HCT116 (cell line): Measurements from ENCODE around the gene ATG4C. TPM values are rescaled to one million over a fixed set of nuclear protein-coding genes. Genes with fewer than 3 reads are reported as not detected.

ENCODE experiments used
- ATAC-seq: fragments of 200-7000 bp; cut with Tn5 transposase; 2 replicates; pipeline ENCODE4 v1.9.1; 2020; ENCODE audit warnings: mild to moderate bottlenecking, moderate library complexity
- BruUV-seq: library from RNA; stranded (reverse); fragments of 400-500 nt; replicated peaks from 2 replicates; lab custom pipeline; 2021; lab: Mats Ljungman, UMichigan
- CTCF ChIA-PET: fragments of 300-600 bp; sonication (Branson Sonifier 250); formaldehyde crosslinking; loops from one replicate; lab custom pipeline; 2021; ENCODE audit warnings: antibody characterized with exemption; lab: Charles Lee
- POLR2A ChIA-PET: fragments of 300-600, 350-600 bp; sonication (Branson Sonifier 250); formaldehyde crosslinking; loops from one replicate; lab custom pipeline; 2021; ENCODE audit warnings: antibody characterized with exemption; lab: Charles Lee
- RAD21 ChIA-PET, 2 experiments: fragments of 300-600 bp; sonication (Branson Sonifier 250); formaldehyde crosslinking; loops; one replicate each; lab custom pipeline; 2023; ENCODE audit warnings: low total read pairs in 2 of 2; ENCODE audit not compliant: uncharacterized antibody in 2 of 2, unreplicated experiment in 2 of 2, low non-redundant PET in 1 of 2; lab: Charles Lee
- DNase-seq: peaks from one replicate; pipeline ENCODE4 v3.0.0-alpha.2; 2010; ENCODE audit warnings: low read depth, low spot score
- H2AFZ ChIP-seq: fragments of 200-600 bp; shearing (Covaris generic), sonication (generic); 2 replicates; pipeline ENCODE4 v1.6.1; 2017; ENCODE audit warnings: low read depth, mixed run types, mixed read lengths, antibody characterized with exemption, low read length; ENCODE audit not compliant: poor library complexity, severe bottlenecking
- H3K27ac ChIP-seq: 2 replicates; pipeline ENCODE4 v1.5.1; 2012; ENCODE audit warnings: low read depth, low read length
- H3K27me3 ChIP-seq: fragments of 200-600 bp; sonication (generic); 2 replicates; pipeline ENCODE4 v1.6.1; 2016; ENCODE audit warnings: mixed run types, low read length, mixed read lengths; ENCODE audit not compliant: insufficient read depth
- H3K36me3 ChIP-seq, 2 experiments: fragments of 200-500 bp in 1 of 2; fragments of 200-600 bp in 1 of 2; sonication (Bioruptor generic) in 1 of 2; sonication (generic) in 1 of 2; 2 replicates each; pipeline versions ENCODE4 v1.5.1 to v1.6.1; 2014 to 2016; ENCODE audit warnings: low read length in 2 of 2, inconsistent platforms in 1 of 2, mixed read lengths in 1 of 2, mixed run types in 1 of 2; ENCODE audit not compliant: insufficient read depth in 2 of 2, control insufficient read depth in 1 of 2
- H3K4me1 ChIP-seq, 2 experiments: fragments of 200-600 bp in 1 of 2; sonication (generic) in 1 of 2; 2 replicates each; pipeline versions ENCODE4 v1.5.1 to v1.6.1; 2012 to 2017; ENCODE audit warnings: low read length in 2 of 2, inconsistent platforms in 1 of 2, mild to moderate bottlenecking in 1 of 2, mixed read lengths in 1 of 2, mixed run types in 1 of 2, moderate library complexity in 1 of 2; ENCODE audit not compliant: insufficient read depth in 2 of 2, control insufficient read depth in 1 of 2
- H3K4me2 ChIP-seq: fragments of 200-600 bp; sonication (generic); 2 replicates; pipeline ENCODE4 v1.6.1; 2017; ENCODE audit warnings: mixed run types, low read length, mixed read lengths
- H3K4me3 ChIP-seq, 2 experiments: fragments of 200-600 bp in 1 of 2; sonication (generic) in 1 of 2; replicated peaks in 1 of 2; 2 replicates each; pipeline ENCODE4 v1.5.1; 2011 to 2016; ENCODE audit warnings: low read length in 2 of 2, control low read depth in 1 of 2, low read depth in 1 of 2, mild to moderate bottlenecking in 1 of 2, mixed read lengths in 1 of 2, mixed run types in 1 of 2
- H3K79me2 ChIP-seq: fragments of 200-600 bp; sonication (generic); 2 replicates; pipeline ENCODE4 v1.6.1; 2017; ENCODE audit warnings: mild to moderate bottlenecking, mixed run types, low read length, moderate library complexity, mixed read lengths; ENCODE audit not compliant: insufficient read depth
- H3K9ac ChIP-seq: fragments of 200-600 bp; sonication (generic); 2 replicates; pipeline ENCODE4 v1.6.1; 2016; ENCODE audit warnings: low read length, mixed read lengths
- H3K9me2 ChIP-seq: fragments of 200-600 bp; sonication (generic), shearing (Covaris generic); 2 replicates; pipeline ENCODE4 v1.6.1; 2017; ENCODE audit warnings: mixed run types, mild to moderate bottlenecking, moderate library complexity; ENCODE audit not compliant: insufficient read depth
- H3K9me3 ChIP-seq, 2 experiments: fragments of 200-500 bp in 1 of 2; fragments of 200-600 bp in 1 of 2; sonication (Bioruptor generic) in 1 of 2; sonication (generic) in 1 of 2; 2 replicates each; pipeline ENCODE4 v1.6.1; 2014 to 2017; ENCODE audit warnings: low read length in 2 of 2, mixed read lengths in 2 of 2, inconsistent platforms in 1 of 2, low read depth in 1 of 2, mild to moderate bottlenecking in 1 of 2, mixed run types in 1 of 2, moderate library complexity in 1 of 2; ENCODE audit not compliant: control insufficient read depth in 1 of 2, insufficient read depth in 1 of 2
- H4K20me1 ChIP-seq: fragments of 200-600 bp; sonication (generic), shearing (Covaris generic); 2 replicates; pipeline ENCODE4 v1.6.1; 2017; ENCODE audit warnings: mixed run types, mild to moderate bottlenecking, moderate library complexity; ENCODE audit not compliant: insufficient read depth
- ATF3 ChIP-seq: IDR thresholded peaks from 2 replicates; pipeline ENCODE4 v1.6.1; 2012
- CEBPB ChIP-seq: IDR thresholded peaks from 2 replicates; pipeline ENCODE4 v1.6.1; 2012; ENCODE audit warnings: low read depth
- ELF1 ChIP-seq: IDR thresholded peaks from 2 replicates; pipeline ENCODE4 v1.6.1; 2012; ENCODE audit warnings: low read depth, borderline replicate concordance
- EZH2 ChIP-seq: fragments of 200-600 bp; sonication (generic); IDR thresholded peaks from 2 replicates; pipeline ENCODE4 v1.6.1; 2017; ENCODE audit warnings: antibody characterized with exemption, mixed run types
- EZH2phosphoT487 ChIP-seq: fragments of 200-600 bp; IDR thresholded peaks from 2 replicates; pipeline ENCODE4 v1.6.1; 2018; ENCODE audit warnings: antibody characterized with exemption, borderline replicate concordance
- FOSL1 ChIP-seq: IDR thresholded peaks from 2 replicates; pipeline ENCODE4 v1.6.1; 2012; ENCODE audit warnings: low read depth
- JUND ChIP-seq: IDR thresholded peaks from 2 replicates; pipeline ENCODE4 v1.6.1; 2012
- POLR2A ChIP-seq: IDR thresholded peaks from 2 replicates; pipeline ENCODE4 v1.7.0; 2011; ENCODE audit warnings: borderline replicate concordance; ENCODE audit not compliant: insufficient read depth, insufficient read length; ENCODE audit errors: extremely low read depth
- POLR2AphosphoS5 ChIP-seq: IDR thresholded peaks from 2 replicates; pipeline ENCODE4 v1.6.1; 2011; ENCODE audit warnings: mild to moderate bottlenecking, low read depth, low read length, moderate library complexity
- RAD21 ChIP-seq: IDR thresholded peaks from 2 replicates; pipeline ENCODE4 v1.6.1; 2012; ENCODE audit warnings: low read depth, mild to moderate bottlenecking
- SIN3A ChIP-seq: IDR thresholded peaks from 2 replicates; pipeline ENCODE4 v1.6.1; 2012; ENCODE audit warnings: low read depth
- SRF ChIP-seq: IDR thresholded peaks from 2 replicates; pipeline ENCODE4 v1.6.1; 2012; ENCODE audit warnings: low read depth
- ZBTB33 ChIP-seq: IDR thresholded peaks from 2 replicates; pipeline ENCODE4 v1.6.1; 2011; ENCODE audit warnings: mild to moderate bottlenecking, low read length, moderate library complexity; ENCODE audit not compliant: insufficient replicate concordance; ENCODE audit errors: extremely low read depth
- ZFX ChIP-seq: fragments of 450-650 bp; IDR thresholded peaks from 2 replicates; pipeline ENCODE4 v1.6.1; 2017
- intact Hi-C: fragments of 100-400 bp; cut with micrococcal nuclease; formaldehyde crosslinking; loops from 2 replicates; pipeline ENCODE4 v1.10.0; 2022
- total RNA-seq: library from RNA; stranded (reverse); gene quantifications from one replicate; pipeline ENCODE4 v1.2.1, GENCODE V29; 2021; ENCODE audit not compliant: unreplicated experiment
- TF ChIP-seq, protein P1 (sequence below): IDR thresholded peaks from 2 replicates; pipeline ENCODE4 v1.6.1; 2012

ATG4C gene
- total RNA-seq, 1 experiment from 2014 or later, result 11.8 TPM

DNA sequence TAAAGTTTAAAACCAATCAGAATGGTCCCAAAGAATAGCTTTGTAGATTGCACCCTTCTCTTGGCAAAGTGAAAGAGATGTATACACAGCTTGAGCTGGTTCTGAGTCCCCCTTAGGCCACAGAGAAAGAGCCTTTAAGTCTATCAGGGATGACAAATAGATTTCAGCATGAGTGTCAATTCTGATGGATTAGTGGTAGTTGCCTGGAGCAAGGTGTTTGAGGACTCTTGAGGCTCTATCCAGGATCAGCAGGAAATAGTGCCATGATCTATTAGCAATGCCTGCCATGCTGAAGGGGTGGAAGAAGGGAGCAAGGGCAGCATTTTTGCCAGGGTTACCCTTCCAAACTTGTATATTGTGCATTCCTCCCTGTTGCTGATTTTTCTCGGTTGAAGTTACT, 116.6 kb downstream of the ATG4C start:
- Histone ChIP-seq H3K4me3 (no peak overlapping the region), H3K9me3 (no peaks in the 10 kb centered on the region), H3K36me3 (no peaks in the 10 kb centered on the region), H3K9me2 (no peaks in the 10 kb centered on the region), H4K20me1 (no peaks in the 10 kb centered on the region), H3K9ac (no peak overlapping the region), H3K27ac (no peak overlapping the region), H3K4me1 (no peaks in the 10 kb centered on the region), H3K79me2 (no peaks in the 10 kb centered on the region), H2AFZ (no peak overlapping the region), H3K27me3 (peaks cover 2% of the 10 kb centered on the region; the same call in 1 of the 2 replicates), H3K4me2 (no peak overlapping the region)
- CTCF ChIA-PET, result interaction anchor here (1.3 kb wide), 1 partner anchor 11 kb away, joined by 3 read pairs; no protein-coding TSS in a partner anchor
- intact Hi-C loops, result no loop called here
- BruUV-seq, result no TSS peak
- POLR2A ChIA-PET, result no interaction called here
- TF ChIP-seq POLR2AphosphoS5, result no peak
- no peak for TF ChIP-seq ZBTB33
- DNase-seq (no peak), ATAC-seq (no peak)
- RAD21 ChIA-PET, result no interaction called here

DNA sequence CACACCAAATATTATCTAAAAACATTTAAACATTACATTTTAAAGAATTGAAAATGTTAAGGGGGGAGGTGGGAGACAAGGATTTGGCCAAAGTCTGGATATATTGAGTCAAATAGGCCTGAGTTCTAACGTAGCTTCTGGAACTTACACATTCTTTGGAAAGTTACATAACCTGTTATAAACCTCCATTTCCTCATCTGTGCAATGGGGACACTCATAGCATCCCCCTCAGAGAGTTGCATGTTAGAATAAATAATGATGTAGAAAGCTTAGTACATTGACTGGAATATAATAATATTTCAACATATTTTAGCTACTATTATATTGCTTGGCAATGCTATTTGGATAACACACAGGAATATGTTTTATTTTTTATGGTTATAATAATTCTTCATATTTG, 117.7 kb downstream of the ATG4C start:
- Histone ChIP-seq H2AFZ (no peak overlapping the region), H4K20me1 (no peaks in the 10 kb centered on the region), H3K79me2 (no peaks in the 10 kb centered on the region), H3K4me2 (no peak overlapping the region), H3K9me2 (no peaks in the 10 kb centered on the region), H3K4me1 (no peaks in the 10 kb centered on the region), H3K9me3 (no peaks in the 10 kb centered on the region)
- ATAC-seq, result no peak
- no TSS peak for BruUV-seq
- intact Hi-C loops, result no loop called here
- no peak for TF ChIP-seq SIN3A
- TF ChIP-seq EZH2phosphoT487, result no peak
- no peak for TF ChIP-seq EZH2
- TF ChIP-seq RAD21, result no peak
- TF ChIP-seq POLR2A, result no peak
- no peak for TF ChIP-seq FOSL1
- TF ChIP-seq, protein P1, sequence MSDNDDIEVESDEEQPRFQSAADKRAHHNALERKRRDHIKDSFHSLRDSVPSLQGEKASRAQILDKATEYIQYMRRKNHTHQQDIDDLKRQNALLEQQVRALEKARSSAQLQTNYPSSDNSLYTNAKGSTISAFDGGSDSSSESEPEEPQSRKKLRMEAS, result no peak
- no peak for TF ChIP-seq SRF
- no peak for TF ChIP-seq ZFX
- no peak for TF ChIP-seq JUND
- TF ChIP-seq ATF3, result no peak
- TF ChIP-seq ELF1, result no peak
- TF ChIP-seq CEBPB, result no peak
- TF ChIP-seq, all 23 proteins: peak for 0
- H3K4me3 ChIP-seq, result no peak overlapping the region
- RAD21 ChIA-PET, result no interaction called here
- H3K27me3 ChIP-seq, result no peaks in the 10 kb centered on the region
- no peak overlapping the region for H3K9ac ChIP-seq
- CTCF ChIA-PET, result interaction anchor here (1.3 kb wide), 1 partner anchor 10 kb away, joined by 3 read pairs; no protein-coding TSS in a partner anchor
- no peak for DNase-seq
- POLR2A ChIA-PET, result no interaction called here
- H3K36me3 ChIP-seq, result no peaks in the 10 kb centered on the region
- no peak overlapping the region for H3K27ac ChIP-seq
